Kidney tubule cell (primary cell): Measurements from ENCODE around the gene MEGF6.
A peak's percentile ranks its signal among the peaks of the same experiment; 100 is the strongest.

Experiments used
- DNase-seq: peaks from one replicate; pipeline ENCODE4 v3.0.0-alpha.2; 2018; ENCODE audit warnings: low spot score

The MEGF6 gene

DNA sequence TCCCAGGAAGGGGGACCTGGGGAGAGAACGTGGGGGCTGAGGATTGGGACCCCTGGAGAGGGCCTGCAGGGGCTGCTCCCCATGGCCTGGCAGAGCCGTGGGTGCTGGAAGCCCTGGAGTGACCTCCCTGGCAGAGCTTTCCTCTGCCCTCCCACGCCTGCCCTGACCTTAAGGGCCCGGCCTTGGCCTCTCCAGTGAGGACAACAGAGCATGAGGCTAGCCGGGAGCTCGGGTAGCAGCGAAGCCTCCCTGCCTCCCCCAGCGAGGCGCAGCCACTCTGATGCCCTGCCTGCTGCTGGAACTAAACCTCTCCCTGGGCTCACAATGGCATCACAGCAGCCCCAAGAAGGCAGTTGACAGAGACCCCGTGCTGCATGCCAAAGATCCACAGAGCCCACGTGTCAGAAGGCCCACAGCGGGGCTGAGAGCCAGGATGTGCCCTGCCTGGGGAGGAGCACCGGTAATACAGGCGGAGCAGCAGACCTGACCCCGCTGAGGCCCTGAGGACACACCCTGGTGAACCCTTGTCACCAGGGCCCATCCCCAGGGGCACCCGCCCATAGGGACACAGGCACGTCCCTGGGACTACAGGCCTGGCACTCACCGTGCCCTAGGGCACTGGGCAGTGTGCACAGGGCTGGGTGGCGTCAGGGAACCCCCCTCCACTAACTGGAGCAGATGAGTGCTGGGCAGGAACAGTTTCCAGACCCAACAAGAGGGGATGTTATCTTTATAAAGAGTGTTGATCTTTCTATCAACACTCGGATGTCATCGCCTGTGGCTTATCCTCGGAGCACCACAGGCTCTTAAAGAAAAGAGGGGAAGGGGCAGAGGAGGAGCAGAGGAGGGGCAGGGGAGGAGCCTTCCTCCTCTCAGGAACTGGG, 108.4 kb downstream of the MEGF6 start:
- no peak for DNase-seq

- peak; percentile 28 for DNase-seq
These were observed 109.3 kb downstream of the MEGF6 start for GRCh38 chr1:3501856-3502640.

DNA sequence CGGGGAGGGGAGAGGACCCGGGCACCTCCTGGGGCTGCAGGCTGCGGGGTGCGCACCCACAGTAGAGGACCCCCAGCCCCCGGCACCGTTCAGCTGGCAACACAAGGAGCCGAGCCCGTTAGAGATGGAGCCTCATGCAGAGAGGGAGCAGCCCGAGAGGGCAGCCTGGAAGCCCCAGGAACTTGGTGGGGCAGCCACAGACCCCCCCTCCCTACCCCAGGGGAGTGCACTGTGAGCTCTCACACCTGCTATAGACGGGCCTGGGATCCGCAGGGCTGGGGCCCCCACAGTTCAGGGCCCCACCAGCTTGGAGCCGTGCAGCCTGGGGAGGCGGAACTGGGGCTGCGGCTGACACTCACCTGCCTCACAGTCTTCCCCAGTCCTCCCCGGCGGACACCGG, 109.9 kb downstream of the MEGF6 start:
- DNase-seq: no peak

DNA sequence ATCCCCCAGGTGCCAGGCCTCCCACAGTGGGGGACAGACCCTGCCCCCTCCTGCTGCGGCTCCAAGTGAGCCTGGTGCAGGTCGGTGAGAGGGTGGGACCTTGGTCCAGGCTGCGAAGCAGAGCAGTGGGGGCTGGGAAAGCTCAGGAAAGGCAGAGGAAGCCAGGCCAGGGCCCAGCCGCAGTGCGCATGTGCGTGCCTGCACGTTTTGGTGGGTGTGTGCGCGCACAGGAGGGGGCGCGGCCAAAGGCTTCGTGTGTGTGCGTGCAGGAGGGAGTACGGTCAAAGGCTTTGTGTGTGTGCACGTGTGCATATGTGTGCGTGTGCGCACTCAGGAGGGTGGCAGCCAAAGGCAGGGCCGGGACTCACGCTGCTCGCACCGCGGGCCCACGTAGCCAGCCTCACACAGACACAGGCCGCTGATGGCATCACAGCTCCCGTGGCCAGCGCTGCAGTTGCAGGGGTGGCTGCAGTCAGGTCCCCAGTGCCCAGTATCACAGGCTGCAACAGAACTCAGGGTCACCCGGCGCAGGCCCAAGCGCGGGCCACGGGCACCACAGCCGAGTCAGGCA, 111.0 kb downstream of the MEGF6 start:
- no peak for DNase-seq

DNA sequence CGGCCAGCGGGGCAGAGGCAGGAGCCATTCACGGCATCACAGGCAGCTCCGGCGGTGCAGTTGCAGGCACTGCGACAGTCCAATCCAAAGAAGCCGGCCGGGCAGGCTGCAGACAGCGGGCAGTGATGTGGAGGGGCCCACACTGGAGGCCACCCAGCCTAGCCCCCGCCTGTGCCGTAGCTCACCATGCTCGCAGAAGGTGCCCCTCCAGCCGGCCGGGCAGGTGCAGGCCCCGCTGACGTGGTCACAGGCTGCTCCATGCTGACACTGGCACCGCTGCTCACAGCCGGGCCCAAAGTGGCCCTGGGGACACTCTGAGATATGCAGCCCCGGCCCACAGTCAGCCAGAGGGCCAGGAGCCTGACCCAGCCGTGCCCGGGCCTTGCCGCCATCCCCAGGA, 111.7 kb downstream of the MEGF6 start:
- no peak for DNase-seq

DNA sequence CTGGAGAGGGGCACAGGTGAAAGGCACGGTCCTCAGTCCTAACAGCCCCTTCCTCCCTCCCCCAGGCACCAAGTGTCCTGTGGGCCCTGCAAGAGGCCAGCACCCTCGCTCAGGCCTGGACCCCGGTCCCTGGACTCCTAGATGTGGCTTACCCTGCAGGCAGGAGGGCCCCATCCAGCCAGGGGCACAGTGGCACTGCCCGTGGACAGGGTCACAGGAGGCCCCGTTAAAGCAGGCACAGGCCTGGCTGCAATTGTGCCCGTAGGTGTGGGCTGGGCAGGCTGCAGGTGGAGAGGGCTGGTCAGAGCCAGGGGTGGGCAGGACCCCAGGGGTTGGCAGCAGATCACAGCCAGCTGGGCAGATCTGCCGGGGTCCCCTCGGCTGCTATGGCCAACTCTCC, 112.3 kb downstream of the MEGF6 start:
- no peak for DNase-seq

DNA sequence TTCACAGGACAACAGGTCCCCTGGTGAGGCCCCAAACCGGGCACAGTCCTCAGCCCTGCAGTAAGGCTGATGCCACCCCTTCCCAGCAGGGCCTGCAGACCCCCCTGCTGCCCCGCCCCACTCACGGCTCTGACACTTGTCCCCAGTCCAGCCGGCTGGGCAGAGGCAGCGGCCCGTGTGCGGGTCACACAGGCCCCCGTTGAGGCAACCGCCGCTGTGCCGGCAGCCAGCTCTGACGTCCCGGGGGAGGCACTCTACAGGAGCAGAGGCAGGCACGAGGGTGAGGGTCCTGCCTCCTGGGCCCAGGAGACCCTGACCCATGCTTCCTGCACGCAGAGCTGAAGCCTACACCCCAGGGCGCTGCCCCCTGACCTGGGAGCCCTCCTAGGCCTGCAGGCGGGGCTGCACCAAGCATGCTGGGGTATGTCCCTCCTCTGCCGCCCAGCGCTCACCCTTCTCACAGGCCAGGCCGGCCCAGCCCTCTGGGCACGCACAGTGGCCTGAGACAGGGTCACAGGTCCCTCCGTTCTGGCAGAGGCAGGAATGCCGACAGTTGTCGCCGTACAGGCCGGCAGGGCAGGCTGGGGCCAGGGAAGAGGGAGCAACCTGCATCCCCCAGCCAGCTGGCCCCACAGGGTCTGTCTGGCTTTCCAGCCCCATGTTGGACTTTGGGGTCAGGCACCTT, 112.9 kb downstream of the MEGF6 start:
- DNase-seq: no peak

GRCh38 chr1:3497521-3497920, 113.8 kb downstream of the MEGF6 start:
- no peak for DNase-seq

GRCh38 chr1:3496916-3497315, 114.4 kb downstream of the MEGF6 start:
- DNase-seq: no peak

- DNase-seq: peak; percentile 72
These were observed 115.2 kb downstream of the MEGF6 start for GRCh38 chr1:3495776-3496745.

GRCh38 chr1:3494321-3495308, 116.7 kb downstream of the MEGF6 start:
- DNase-seq: no peak

DNA sequence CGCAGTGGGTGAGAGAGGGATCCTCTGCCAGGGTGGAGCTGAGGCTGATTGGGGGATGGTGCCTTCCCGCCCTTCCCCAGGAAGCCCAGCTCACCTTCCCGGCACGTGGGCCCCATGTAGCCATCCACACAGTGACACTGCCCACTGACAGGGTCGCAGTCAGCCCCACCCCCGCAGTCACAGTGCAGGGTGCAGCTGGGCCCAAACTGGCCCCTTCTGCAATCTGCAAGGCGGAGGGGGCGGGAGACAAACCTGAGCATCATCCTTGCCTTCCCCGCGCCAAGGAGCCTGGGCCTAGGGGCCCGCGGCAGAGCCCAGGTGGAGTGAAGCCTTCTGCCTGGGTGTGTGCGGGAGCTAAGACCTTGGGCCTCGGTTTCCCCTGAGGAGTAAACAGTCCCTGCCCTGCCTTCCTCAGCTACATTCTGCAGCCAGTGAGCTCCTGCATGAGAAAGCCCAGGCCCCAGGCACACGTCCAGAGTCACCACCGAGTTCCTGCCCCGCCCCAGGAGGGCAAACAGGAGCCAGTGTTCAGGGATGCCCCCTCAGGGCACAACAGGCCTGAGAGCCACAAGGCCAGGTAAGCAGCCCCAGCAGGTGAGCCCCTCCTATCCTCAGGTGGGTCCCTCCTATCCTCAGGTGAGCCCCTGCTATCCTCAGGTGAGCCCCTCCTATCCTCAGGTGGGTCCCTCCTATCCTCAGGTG, 118.6 kb downstream of the MEGF6 start:
- no peak for DNase-seq

DNA sequence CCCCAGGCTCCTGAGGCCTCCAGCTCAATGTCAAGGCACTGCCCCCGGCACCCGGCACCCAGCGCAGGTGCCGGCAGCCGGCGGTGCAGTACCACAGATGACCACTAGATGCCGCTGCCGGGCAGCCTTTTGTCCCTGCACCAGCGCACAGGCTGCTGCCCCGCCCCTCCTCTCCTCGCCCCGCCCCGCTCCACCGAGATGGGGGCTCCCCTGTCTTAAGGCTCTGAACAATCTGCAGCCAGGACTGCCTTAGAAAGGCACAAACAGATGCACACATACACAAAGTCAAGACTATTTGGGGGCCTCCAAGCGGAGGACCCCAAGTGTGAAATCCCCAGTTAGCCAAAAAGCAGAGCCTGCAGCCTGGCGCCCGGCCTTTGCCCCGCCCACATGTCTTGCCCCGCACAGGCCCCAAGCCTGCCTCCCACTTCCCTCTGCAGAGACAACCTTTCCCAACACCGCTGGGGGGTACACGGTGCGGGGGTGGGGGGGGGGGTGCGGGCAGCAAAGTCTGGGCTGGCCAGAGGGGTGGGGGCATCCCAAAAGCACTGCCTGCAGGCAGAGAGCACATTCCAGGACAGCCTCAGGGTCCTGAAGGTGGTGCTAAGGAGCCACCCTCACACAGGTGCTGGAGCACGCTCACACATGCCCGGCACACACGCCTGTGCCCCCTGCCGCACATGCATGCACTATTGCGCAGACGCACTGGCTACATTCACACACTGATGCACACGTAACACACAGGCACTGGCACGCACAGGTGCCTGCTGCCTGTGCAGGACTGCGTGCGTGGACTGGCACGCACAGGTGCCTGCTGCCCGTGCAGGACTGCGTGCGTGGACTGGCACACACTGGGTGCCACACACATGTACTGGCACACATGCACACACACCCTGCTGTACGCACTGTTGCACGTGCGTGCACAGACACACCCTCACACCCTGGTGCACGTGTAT, 119.7 kb downstream of the MEGF6 start:
- peak; percentile 65 for DNase-seq

GRCh38 chr1:3490046-3490745, 121.1 kb downstream of the MEGF6 start:
- DNase-seq: no peak

- DNase-seq: no peak
These were observed 122.9 kb downstream of the MEGF6 start for GRCh38 chr1:3488432-3488831.

DNA sequence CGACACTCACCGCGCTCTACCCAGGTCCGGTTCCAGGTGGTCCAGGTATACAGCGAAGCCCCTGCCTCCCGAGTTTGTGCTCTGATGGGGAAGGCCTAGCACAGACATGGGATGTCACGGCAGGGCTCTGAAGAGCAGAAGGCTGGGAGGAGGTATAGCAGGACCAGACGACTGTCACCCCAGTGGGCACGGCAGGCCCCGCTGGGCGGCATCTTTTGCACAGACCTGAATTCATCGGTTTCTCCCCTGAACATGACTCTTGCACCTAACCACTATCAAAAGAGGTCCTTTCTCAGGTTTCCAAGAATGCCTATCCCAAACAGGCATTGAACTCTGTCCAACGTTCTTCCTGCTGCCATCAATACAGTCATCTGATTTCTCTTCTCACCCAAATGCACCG, 126.3 kb downstream of the MEGF6 start:
- no peak for DNase-seq

- peak; percentile 39 for DNase-seq
These were observed 127.4 kb downstream of the MEGF6 start for GRCh38 chr1:3483801-3484444.
